Measurements from ENCODE around the gene AP2M1.

DNA sequence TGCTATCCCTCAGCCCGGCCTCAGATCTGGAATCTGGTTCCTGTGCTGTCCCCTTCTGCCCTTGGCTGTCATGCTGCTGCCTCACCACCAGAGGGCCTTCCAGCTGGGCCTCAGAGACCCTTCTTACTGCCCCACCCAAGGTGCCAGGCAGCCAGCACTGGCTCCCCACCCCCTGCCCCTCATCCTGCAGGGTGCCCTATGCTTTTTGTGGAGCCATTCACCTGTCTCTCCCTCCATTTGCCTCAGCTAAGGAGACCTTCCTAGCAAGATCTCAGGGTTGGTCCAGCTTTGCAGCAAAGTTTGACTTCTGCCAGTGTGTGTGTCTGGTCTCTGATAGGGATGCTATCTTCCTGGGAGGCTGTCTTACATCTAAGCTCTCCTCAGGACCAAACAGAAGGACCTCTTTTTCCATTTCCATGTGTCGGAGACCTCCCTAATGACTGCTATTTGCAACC, 52.9 kb downstream of the AP2M1 start:
- TF ChIP-seq ZNF143 (CRISPR knock-in tag; IDR thresholded peaks at IDR 0.05) (no peak), CAMTA2 (CRISPR knock-in tag; IDR thresholded peaks at IDR 0.05; ENCODE audit: borderline replicate concordance) (no peak)
- TF ChIP-seq, protein P1, sequence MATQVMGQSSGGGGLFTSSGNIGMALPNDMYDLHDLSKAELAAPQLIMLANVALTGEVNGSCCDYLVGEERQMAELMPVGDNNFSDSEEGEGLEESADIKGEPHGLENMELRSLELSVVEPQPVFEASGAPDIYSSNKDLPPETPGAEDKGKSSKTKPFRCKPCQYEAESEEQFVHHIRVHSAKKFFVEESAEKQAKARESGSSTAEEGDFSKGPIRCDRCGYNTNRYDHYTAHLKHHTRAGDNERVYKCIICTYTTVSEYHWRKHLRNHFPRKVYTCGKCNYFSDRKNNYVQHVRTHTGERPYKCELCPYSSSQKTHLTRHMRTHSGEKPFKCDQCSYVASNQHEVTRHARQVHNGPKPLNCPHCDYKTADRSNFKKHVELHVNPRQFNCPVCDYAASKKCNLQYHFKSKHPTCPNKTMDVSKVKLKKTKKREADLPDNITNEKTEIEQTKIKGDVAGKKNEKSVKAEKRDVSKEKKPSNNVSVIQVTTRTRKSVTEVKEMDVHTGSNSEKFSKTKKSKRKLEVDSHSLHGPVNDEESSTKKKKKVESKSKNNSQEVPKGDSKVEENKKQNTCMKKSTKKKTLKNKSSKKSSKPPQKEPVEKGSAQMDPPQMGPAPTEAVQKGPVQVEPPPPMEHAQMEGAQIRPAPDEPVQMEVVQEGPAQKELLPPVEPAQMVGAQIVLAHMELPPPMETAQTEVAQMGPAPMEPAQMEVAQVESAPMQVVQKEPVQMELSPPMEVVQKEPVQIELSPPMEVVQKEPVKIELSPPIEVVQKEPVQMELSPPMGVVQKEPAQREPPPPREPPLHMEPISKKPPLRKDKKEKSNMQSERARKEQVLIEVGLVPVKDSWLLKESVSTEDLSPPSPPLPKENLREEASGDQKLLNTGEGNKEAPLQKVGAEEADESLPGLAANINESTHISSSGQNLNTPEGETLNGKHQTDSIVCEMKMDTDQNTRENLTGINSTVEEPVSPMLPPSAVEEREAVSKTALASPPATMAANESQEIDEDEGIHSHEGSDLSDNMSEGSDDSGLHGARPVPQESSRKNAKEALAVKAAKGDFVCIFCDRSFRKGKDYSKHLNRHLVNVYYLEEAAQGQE (IDR thresholded peaks at IDR 0.05; ENCODE audit: borderline replicate concordance in 1 of 2, low read depth in 1 of 2, low read length in 2 of 2), result no peak
